ENCODE results near the gene CAP2. TPM values are rescaled to one million over a fixed set of nuclear protein-coding genes. Genes with fewer than 3 reads are reported as not detected.

CAP2 gene
- total and polyA plus RNA-seq, 8 donors, result 2.7 to 4.0 (median 3.5) TPM

DNA sequence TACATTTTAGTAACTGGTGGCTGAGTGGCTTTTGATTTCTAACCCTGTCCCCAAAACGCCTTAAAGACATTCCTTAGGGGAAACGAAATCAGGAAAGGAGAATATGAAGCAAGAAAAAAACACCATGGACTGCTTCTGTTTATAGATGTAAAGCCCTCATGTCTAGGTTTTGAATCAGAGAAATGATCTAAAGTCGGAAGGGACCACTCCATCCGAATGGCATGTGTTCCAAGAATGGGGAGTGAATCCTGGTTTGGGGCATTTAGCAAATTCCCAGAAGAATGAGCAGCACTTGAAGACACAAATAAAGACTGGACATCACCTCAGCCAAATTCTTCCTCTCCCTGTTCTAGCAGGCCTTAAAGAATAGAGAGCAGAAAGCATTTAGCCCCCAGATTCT, 65.6 kb downstream of the CAP2 start:
- no peak overlapping the region for H3K27ac ChIP-seq
- 84 to 90% methylated on average over 4 of the region's 4 CpGs for WGBS, 2 donors
- ATAC-seq, result no peak
- TF ChIP-seq, protein P1, sequence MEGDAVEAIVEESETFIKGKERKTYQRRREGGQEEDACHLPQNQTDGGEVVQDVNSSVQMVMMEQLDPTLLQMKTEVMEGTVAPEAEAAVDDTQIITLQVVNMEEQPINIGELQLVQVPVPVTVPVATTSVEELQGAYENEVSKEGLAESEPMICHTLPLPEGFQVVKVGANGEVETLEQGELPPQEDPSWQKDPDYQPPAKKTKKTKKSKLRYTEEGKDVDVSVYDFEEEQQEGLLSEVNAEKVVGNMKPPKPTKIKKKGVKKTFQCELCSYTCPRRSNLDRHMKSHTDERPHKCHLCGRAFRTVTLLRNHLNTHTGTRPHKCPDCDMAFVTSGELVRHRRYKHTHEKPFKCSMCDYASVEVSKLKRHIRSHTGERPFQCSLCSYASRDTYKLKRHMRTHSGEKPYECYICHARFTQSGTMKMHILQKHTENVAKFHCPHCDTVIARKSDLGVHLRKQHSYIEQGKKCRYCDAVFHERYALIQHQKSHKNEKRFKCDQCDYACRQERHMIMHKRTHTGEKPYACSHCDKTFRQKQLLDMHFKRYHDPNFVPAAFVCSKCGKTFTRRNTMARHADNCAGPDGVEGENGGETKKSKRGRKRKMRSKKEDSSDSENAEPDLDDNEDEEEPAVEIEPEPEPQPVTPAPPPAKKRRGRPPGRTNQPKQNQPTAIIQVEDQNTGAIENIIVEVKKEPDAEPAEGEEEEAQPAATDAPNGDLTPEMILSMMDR (IDR thresholded peaks at IDR 0.05), result no peak
- intact Hi-C loops (cut with DNase I), result no loop called here
- no peaks in the 10 kb centered on the region for H3K36me3 ChIP-seq
- no peak for FAIRE-seq
- no peaks in the 10 kb centered on the region for H3K27me3 ChIP-seq
- H3K4me1 ChIP-seq, result no peaks in the 10 kb centered on the region
- no peaks in the 10 kb centered on the region for H3K9me3 ChIP-seq
- DNase-seq, result no peak
- no peak overlapping the region for H3K4me3 ChIP-seq

DNA sequence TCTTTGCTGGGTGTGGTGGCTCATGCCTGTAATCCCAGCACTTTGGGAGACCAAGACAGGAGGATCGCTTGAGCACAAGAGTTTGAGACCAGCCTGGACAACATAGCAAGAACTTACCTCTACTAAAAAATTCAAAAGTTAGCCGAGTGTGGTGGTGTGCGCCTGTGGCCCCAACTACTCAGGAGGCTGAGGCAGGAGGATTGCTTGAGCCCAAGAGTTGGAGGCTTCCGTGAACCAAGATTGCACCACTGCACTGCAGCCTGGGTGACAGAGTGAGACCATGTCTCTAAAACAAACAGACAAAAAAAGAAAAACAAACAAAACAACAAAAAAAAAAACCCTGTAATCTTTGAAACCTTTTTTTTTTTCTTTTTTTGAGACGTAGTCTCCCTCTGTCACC, 67.5 kb downstream of the CAP2 start:
- no peak overlapping the region for H3K27ac ChIP-seq
- intact Hi-C loops (cut with DNase I), result no loop called here
- FAIRE-seq, result no peak
- TF ChIP-seq, protein P1 (IDR thresholded peaks at IDR 0.05), result no peak
- H3K4me3 ChIP-seq, result no peak overlapping the region
- H3K27me3 ChIP-seq, result no peaks in the 10 kb centered on the region
- 90 to 99% methylated on average over 5 of the region's 5 CpGs for WGBS, 2 donors
- ATAC-seq, result no peak
- H3K36me3 ChIP-seq, result no peaks in the 10 kb centered on the region
- H3K4me1 ChIP-seq, result no peaks in the 10 kb centered on the region
- no peaks in the 10 kb centered on the region for H3K9me3 ChIP-seq
- DNase-seq, result no peak

DNA sequence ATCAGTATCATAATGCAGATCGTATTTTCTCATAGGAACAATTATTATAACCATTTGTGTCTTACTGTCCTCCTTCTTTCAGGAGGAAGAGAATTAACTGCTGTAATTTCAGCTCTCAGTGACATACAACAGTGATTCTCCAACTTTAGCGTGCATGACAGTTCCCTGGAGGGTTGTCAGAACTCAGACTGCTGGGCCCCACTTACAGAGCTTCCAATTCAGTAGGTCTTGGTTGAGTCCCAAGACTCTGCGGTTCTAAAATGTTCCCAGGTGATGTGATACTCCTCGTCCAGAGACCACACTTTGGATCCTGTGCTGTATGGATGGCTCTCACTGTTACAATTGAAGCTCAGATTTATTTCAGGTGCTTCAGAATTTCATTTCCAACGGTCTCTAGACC, 72.8 kb downstream of the CAP2 start:
- FAIRE-seq, result no peak
- Histone ChIP-seq H3K27me3 (no peaks in the 10 kb centered on the region), H3K27ac (no peak overlapping the region), H3K4me1 (no peaks in the 10 kb centered on the region), H3K4me3 (no peak overlapping the region), H3K9me3 (no peaks in the 10 kb centered on the region), H3K36me3 (no peaks in the 10 kb centered on the region)
- ATAC-seq, result no peak
- TF ChIP-seq, protein P1 (IDR thresholded peaks at IDR 0.05), result no peak
- DNase-seq, result no peak
- intact Hi-C loops (cut with DNase I), result no loop called here
- 88 to 91% methylated on average over 5 of the region's 5 CpGs for WGBS, 2 donors

DNA sequence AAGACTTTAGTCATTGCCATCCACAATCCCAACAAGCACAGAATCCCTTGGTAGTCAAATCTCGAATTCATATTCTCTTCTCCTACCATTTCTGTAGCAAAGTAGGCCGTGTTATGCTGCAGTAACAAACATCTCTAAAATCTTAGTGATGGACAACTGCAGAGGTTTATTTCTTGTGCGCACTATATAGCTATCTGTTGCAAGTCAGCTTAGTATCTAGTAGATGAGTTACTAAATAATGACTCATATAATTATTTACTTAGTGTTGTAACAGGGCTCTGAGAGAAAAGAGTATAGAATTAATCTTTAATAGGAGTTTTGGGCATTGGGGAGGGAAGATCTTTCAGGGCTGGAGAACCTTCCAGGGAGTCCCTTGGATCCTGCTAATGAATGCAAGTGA, 73.3 kb downstream of the CAP2 start:
- FAIRE-seq (no peak), ATAC-seq (no peak), DNase-seq (no peak)
- no peaks in the 10 kb centered on the region for H3K9me3 ChIP-seq
- H3K27me3 ChIP-seq, result no peaks in the 10 kb centered on the region
- H3K4me3 ChIP-seq, result no peak overlapping the region
- intact Hi-C loops (cut with DNase I), result no loop called here
- H3K4me1 ChIP-seq, result no peaks in the 10 kb centered on the region
- TF ChIP-seq, protein P1 (IDR thresholded peaks at IDR 0.05), result no peak
- H3K36me3 ChIP-seq, result no peaks in the 10 kb centered on the region
- 92 to 93% methylated on average over 3 of the region's 3 CpGs for WGBS, 2 donors
- no peak overlapping the region for H3K27ac ChIP-seq

DNA sequence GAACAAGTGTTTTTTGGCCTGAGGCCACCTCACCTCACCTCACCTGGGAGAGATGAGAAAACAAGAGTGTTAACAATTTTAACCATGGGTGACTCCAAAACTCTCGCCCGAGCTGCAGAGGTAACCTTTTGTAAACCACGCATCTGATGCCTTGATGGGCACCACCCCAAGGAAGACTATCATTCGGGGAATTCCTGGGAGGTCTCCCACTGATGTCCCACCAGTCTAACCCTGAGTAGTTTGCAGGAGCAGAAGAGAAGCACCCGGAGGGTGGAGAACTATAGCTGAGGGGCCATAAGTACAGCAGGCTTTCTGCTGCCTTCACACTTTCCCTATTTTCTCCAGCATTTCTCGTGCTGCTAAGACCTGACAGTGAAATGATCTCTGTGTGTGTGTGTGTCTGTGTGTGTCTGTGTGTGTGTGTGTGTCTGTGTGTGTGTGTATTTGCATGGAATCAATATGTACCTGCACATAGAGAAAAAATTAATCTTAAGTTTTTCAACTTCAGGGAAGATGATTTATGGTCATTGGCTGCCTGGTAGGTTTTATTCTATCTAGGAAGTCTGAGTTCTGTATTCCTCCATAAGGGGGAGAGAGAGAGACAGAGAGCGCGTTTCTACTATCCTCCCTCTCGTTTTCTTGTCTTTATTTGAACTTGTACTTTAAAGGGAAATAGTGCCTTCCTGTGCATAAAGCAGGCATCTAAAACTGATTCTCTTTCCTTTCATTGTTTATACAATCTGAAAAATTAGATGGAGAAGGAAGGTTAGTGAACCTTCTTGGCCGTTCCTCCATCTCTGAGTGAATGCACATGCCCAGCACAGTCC, 75.8 kb downstream of the CAP2 start:
- Histone ChIP-seq H3K27me3 (no peaks in the 10 kb centered on the region), H3K36me3 (no peaks in the 10 kb centered on the region), H3K9me3 (no peaks in the 10 kb centered on the region), H3K4me1 (no peaks in the 10 kb centered on the region), H3K27ac (no peak overlapping the region), H3K4me3 (no peak overlapping the region)
- ATAC-seq (peak in 1 of 4 donors; percentile 25), FAIRE-seq (no peak), DNase-seq (no peak)
- intact Hi-C loops (cut with DNase I), result no loop called here
- TF ChIP-seq, protein P1 (IDR thresholded peaks at IDR 0.05), result no peak
- WGBS, 2 donors, result 86 to 92% methylated on average over 10 of the region's 10 CpGs
